ENCODE data around the gene LEF1. TPM values are rescaled to one million over a fixed set of nuclear protein-coding genes. Genes with fewer than 3 reads are reported as not detected.

The LEF1 gene
- total and polyA plus RNA-seq, 2 donors from 2014 or later: 5.1 to 14.5 TPM

DNA sequence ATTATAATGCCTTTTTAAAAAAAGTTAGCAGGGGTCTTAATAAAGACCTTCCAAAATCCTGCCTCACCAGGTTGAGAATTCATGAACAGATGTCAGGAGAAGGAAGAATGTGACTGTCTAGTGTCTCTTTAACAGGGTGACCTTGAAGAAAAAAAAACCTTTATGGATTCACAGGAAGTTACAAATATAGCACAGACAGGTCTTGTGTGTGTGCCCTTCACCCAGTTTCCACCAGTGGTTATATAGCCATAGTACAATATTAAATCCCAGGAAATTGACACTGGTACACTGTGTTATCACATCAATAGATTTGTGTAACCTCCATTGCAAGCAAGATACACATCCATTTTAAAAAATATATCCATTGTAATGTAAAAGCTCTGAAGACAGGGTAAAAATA, 135.4 kb downstream of the LEF1 start:
- DNase-seq (no peak), FAIRE-seq (no peak)
- intact Hi-C loops (cut with DNase I): no loop called here
- no peak overlapping the region for H3K4me3 ChIP-seq (ENCODE audit: low read length in 3 of 3)
- H3K9me3 ChIP-seq (ENCODE audit: control insufficient read depth in 2 of 3, insufficient read depth in 1 of 3, low read length in 3 of 3): no peaks in the 10 kb centered on the region
- no peaks in the 10 kb centered on the region for H3K27me3 ChIP-seq (ENCODE audit: control insufficient read depth, insufficient read depth, low read length)
- no peaks in the 10 kb centered on the region for H3K4me1 ChIP-seq (ENCODE audit: control insufficient read depth in 2 of 3, insufficient read depth in 2 of 3, low read depth in 1 of 3, low read length in 3 of 3)
- TF ChIP-seq CTCF (IDR thresholded peaks at IDR 0.05; ENCODE audit: borderline replicate concordance, extremely low read depth, insufficient read depth): no peak
- H3K27ac ChIP-seq (ENCODE audit: low read depth in 2 of 2, low read length in 2 of 2): no peak overlapping the region
- no peak overlapping the region for H3K9ac ChIP-seq (ENCODE audit: low read length in 3 of 3)
- H3K36me3 ChIP-seq (ENCODE audit: control insufficient read depth in 2 of 3, insufficient read depth in 3 of 3, low read length in 3 of 3): peaks cover 3 to 24% (median 16%) of the 10 kb centered on the region in 3 donors

GRCh38 chr4:108031427-108032083, 137.2 kb downstream of the LEF1 start:
- H3K9ac ChIP-seq (ENCODE audit: low read length in 3 of 3): no peak overlapping the region
- DNase-seq (no peak), FAIRE-seq (no peak)
- TF ChIP-seq CTCF (IDR thresholded peaks at IDR 0.05; ENCODE audit: borderline replicate concordance, extremely low read depth, insufficient read depth): no peak
- H3K4me1 ChIP-seq (ENCODE audit: control insufficient read depth in 2 of 3, insufficient read depth in 2 of 3, low read depth in 1 of 3, low read length in 3 of 3): no peaks in the 10 kb centered on the region
- no peaks in the 10 kb centered on the region for H3K9me3 ChIP-seq (ENCODE audit: control insufficient read depth in 2 of 3, insufficient read depth in 1 of 3, low read length in 3 of 3)
- H3K27ac ChIP-seq (ENCODE audit: low read depth in 2 of 2, low read length in 2 of 2): no peak overlapping the region
- intact Hi-C loops (cut with DNase I): no loop called here
- no peak overlapping the region for H3K4me3 ChIP-seq (ENCODE audit: low read length in 3 of 3)
- peaks cover 3 to 30% (median 20%) of the 10 kb centered on the region in 3 donors for H3K36me3 ChIP-seq (ENCODE audit: control insufficient read depth in 2 of 3, insufficient read depth in 3 of 3, low read length in 3 of 3)
- H3K27me3 ChIP-seq (ENCODE audit: control insufficient read depth, insufficient read depth, low read length): no peaks in the 10 kb centered on the region

- H3K9me3 ChIP-seq (ENCODE audit: control insufficient read depth in 2 of 3, insufficient read depth in 1 of 3, low read length in 3 of 3): no peaks in the 10 kb centered on the region
- peak in 4 of 5 donors; percentile 54 to 78 (median 68) for DNase-seq
- H3K36me3 ChIP-seq (ENCODE audit: control insufficient read depth in 2 of 3, insufficient read depth in 3 of 3, low read length in 3 of 3): peaks cover 3 to 24% (median 20%) of the 10 kb centered on the region in 3 donors
- H3K27me3 ChIP-seq (ENCODE audit: control insufficient read depth, insufficient read depth, low read length): no peaks in the 10 kb centered on the region
- no peak for FAIRE-seq
- no peaks in the 10 kb centered on the region for H3K4me1 ChIP-seq (ENCODE audit: control insufficient read depth in 2 of 3, insufficient read depth in 2 of 3, low read depth in 1 of 3, low read length in 3 of 3)
- H3K4me3 ChIP-seq (ENCODE audit: low read length in 3 of 3): no peak overlapping the region
- peak; percentile 34 for TF ChIP-seq CTCF (IDR thresholded peaks at IDR 0.05; ENCODE audit: borderline replicate concordance, extremely low read depth, insufficient read depth)
- H3K27ac ChIP-seq (ENCODE audit: low read depth in 2 of 2, low read length in 2 of 2): no peak overlapping the region
- intact Hi-C loops (cut with DNase I): no loop called here
- H3K9ac ChIP-seq (ENCODE audit: low read length in 3 of 3): no peak overlapping the region
Observed at GRCh38 chr4:108030332-108030731, 138.4 kb downstream of the LEF1 start.

All from kidney (tissue), 14 donors.